Measurements from ENCODE around the gene USP17L12. TPM values are rescaled to one million over a fixed set of nuclear protein-coding genes. Genes with fewer than 3 reads are reported as not detected.
"Not testable (repeated sequence)": the region's sequence is repeated elsewhere in the genome, so short reads cannot be mapped to it uniquely, and the experiment has no call there.

USP17L12 gene
- total RNA-seq (2021) (not detected in 3 replicates), Bru-seq, nascent RNA (not detected)
- long read RNA-seq, experiment 1 = 0 reads
- long read RNA-seq, experiment 2 = 0 reads
- long read RNA-seq, experiment 3 = 0 reads

GRCh38 chr4:9219852-9220251 is at the start of gene USP17L12:
Gene USP17L12, plus strand, starts transcription at chr4:9220152. Its CDS starts 0 bp downstream, at chr4:9220152.
- H3K36me3 Mint-ChIP-seq; H3K27me3 Mint-ChIP-seq (ENCODE audit: low read depth); H3K27ac Mint-ChIP-seq; H3K4me3 Mint-ChIP-seq; POLR2A ChIA-PET; CTCF ChIA-PET; DNase-seq (ENCODE audit: low spot score); H3K4me1 Mint-ChIP-seq; H3K9me3 Mint-ChIP-seq; ATAC-seq: not testable (repeated sequence)

GRCh38 chr4:9210357-9210756 is 9.6 kb upstream of the USP17L12 start, which contains the start of gene USP17L10:
Gene USP17L10, plus strand, starts transcription at chr4:9210657. Its CDS starts 0 bp downstream, at chr4:9210657.
- ATAC-seq; DNase-seq (ENCODE audit: low spot score); H3K9me3 Mint-ChIP-seq; H3K27ac Mint-ChIP-seq; H3K4me1 Mint-ChIP-seq; H3K27me3 Mint-ChIP-seq (ENCODE audit: low read depth); CTCF ChIA-PET; H3K36me3 Mint-ChIP-seq; POLR2A ChIA-PET; H3K4me3 Mint-ChIP-seq: not testable (repeated sequence)

- DNase-seq (ENCODE audit: low spot score); CTCF ChIA-PET; ATAC-seq; H3K9me3 Mint-ChIP-seq; H3K4me1 Mint-ChIP-seq; H3K36me3 Mint-ChIP-seq; H3K27ac Mint-ChIP-seq; POLR2A ChIA-PET; H3K4me3 Mint-ChIP-seq; H3K27me3 Mint-ChIP-seq (ENCODE audit: low read depth): not testable (repeated sequence)
Measured at GRCh38 chr4:9214701-9215100, 5.3 kb upstream of the USP17L12 start.

- ATAC-seq; H3K9me3 Mint-ChIP-seq; H3K4me3 Mint-ChIP-seq; CTCF ChIA-PET; H3K4me1 Mint-ChIP-seq; H3K36me3 Mint-ChIP-seq; DNase-seq (ENCODE audit: low spot score); POLR2A ChIA-PET; H3K27ac Mint-ChIP-seq; H3K27me3 Mint-ChIP-seq (ENCODE audit: low read depth): not testable (repeated sequence)
Measured at GRCh38 chr4:9215105-9215504, 4.8 kb upstream of the USP17L12 start, which contains the start of gene USP17L11. Gene USP17L11, plus strand, starts transcription at chr4:9215405. Its CDS starts 0 bp downstream, at chr4:9215405.

- H3K4me1 Mint-ChIP-seq; H3K36me3 Mint-ChIP-seq; CTCF ChIA-PET; ATAC-seq; H3K27me3 Mint-ChIP-seq (ENCODE audit: low read depth); H3K4me3 Mint-ChIP-seq; H3K27ac Mint-ChIP-seq; POLR2A ChIA-PET; DNase-seq (ENCODE audit: low spot score); H3K9me3 Mint-ChIP-seq: not testable (repeated sequence)
Measured at GRCh38 chr4:9224596-9224995, 4.6 kb downstream of the USP17L12 start, which contains the start of gene USP17L13. Gene USP17L13, plus strand, starts transcription at chr4:9224896. Its CDS starts 0 bp downstream, at chr4:9224896.

GRCh38 chr4:9230249-9230648 is 10.3 kb downstream of the USP17L12 start:
- DNase-seq (ENCODE audit: low spot score); ATAC-seq; H3K27me3 Mint-ChIP-seq (ENCODE audit: low read depth); POLR2A ChIA-PET; H3K4me1 Mint-ChIP-seq; CTCF ChIA-PET; H3K4me3 Mint-ChIP-seq; H3K27ac Mint-ChIP-seq; H3K36me3 Mint-ChIP-seq; H3K9me3 Mint-ChIP-seq: not testable (repeated sequence)

- ATAC-seq; H3K36me3 Mint-ChIP-seq; DNase-seq (ENCODE audit: low spot score); H3K9me3 Mint-ChIP-seq; H3K27me3 Mint-ChIP-seq (ENCODE audit: low read depth); H3K4me1 Mint-ChIP-seq; CTCF ChIA-PET; POLR2A ChIA-PET; H3K4me3 Mint-ChIP-seq; H3K27ac Mint-ChIP-seq: not testable (repeated sequence)
Measured at GRCh38 chr4:9234085-9234484, 14.1 kb downstream of the USP17L12 start, which contains the start of gene USP17L15. Gene USP17L15, plus strand, starts transcription at chr4:9234385. Its CDS starts 0 bp downstream, at chr4:9234385.

GRCh38 chr4:9238461-9238860 is 18.5 kb downstream of the USP17L12 start:
- H3K4me1 Mint-ChIP-seq; H3K4me3 Mint-ChIP-seq; ATAC-seq; H3K9me3 Mint-ChIP-seq; H3K36me3 Mint-ChIP-seq; DNase-seq (ENCODE audit: low spot score); H3K27me3 Mint-ChIP-seq (ENCODE audit: low read depth); POLR2A ChIA-PET; CTCF ChIA-PET; H3K27ac Mint-ChIP-seq: not testable (repeated sequence)

- CTCF ChIA-PET; H3K27me3 Mint-ChIP-seq (ENCODE audit: low read depth); POLR2A ChIA-PET; H3K27ac Mint-ChIP-seq; H3K4me3 Mint-ChIP-seq; H3K9me3 Mint-ChIP-seq; H3K36me3 Mint-ChIP-seq; H3K4me1 Mint-ChIP-seq; DNase-seq (ENCODE audit: low spot score); ATAC-seq: not testable (repeated sequence)
Measured at GRCh38 chr4:9243579-9243978, 23.6 kb downstream of the USP17L12 start, which contains the start of gene USP17L17. Gene USP17L17, plus strand, starts transcription at chr4:9243879. Its CDS starts 0 bp downstream, at chr4:9243879.

GRCh38 chr4:9247953-9248680 is 28.2 kb downstream of the USP17L12 start, which contains the start of gene USP17L18:
Gene USP17L18, plus strand, starts transcription at chr4:9248630. Its CDS starts 0 bp downstream, at chr4:9248630.
- H3K27me3 Mint-ChIP-seq (ENCODE audit: low read depth); H3K27ac Mint-ChIP-seq; H3K4me1 Mint-ChIP-seq; H3K36me3 Mint-ChIP-seq; H3K9me3 Mint-ChIP-seq; POLR2A ChIA-PET; H3K4me3 Mint-ChIP-seq; CTCF ChIA-PET; ATAC-seq: not testable (repeated sequence)
- DNase-seq (ENCODE audit: low spot score) = peak; percentile 5

- H3K27me3 Mint-ChIP-seq (ENCODE audit: low read depth); H3K27ac Mint-ChIP-seq; DNase-seq (ENCODE audit: low spot score); H3K4me3 Mint-ChIP-seq; H3K4me1 Mint-ChIP-seq; POLR2A ChIA-PET; ATAC-seq; H3K36me3 Mint-ChIP-seq; H3K9me3 Mint-ChIP-seq; CTCF ChIA-PET: not testable (repeated sequence)
Measured at GRCh38 chr4:9253078-9253477, 33.1 kb downstream of the USP17L12 start, which contains the start of gene USP17L19. Gene USP17L19, plus strand, starts transcription at chr4:9253378. Its CDS starts 0 bp downstream, at chr4:9253378.

GRCh38 chr4:9257824-9258223 is 37.9 kb downstream of the USP17L12 start, which contains the start of gene USP17L20:
Gene USP17L20, plus strand, starts transcription at chr4:9258124. Its CDS starts 0 bp downstream, at chr4:9258124.
- DNase-seq (ENCODE audit: low spot score); H3K4me3 Mint-ChIP-seq; H3K9me3 Mint-ChIP-seq; H3K27ac Mint-ChIP-seq; ATAC-seq; POLR2A ChIA-PET; CTCF ChIA-PET; H3K36me3 Mint-ChIP-seq; H3K4me1 Mint-ChIP-seq; H3K27me3 Mint-ChIP-seq (ENCODE audit: low read depth): not testable (repeated sequence)
